ENCODE data around the gene CNTLN.
"Not testable (repeated sequence)": the region's sequence is repeated elsewhere in the genome, so short reads cannot be mapped to it uniquely, and the experiment has no call there.

CNTLN gene

GRCh38 chr9:17293685-17294084, 158.8 kb downstream of the CNTLN start:
- no peak for DNase-seq (ENCODE audit: low read depth)

- no peak for DNase-seq (ENCODE audit: low read depth)
Measured at GRCh38 chr9:17294822-17295624, 160.2 kb downstream of the CNTLN start.

GRCh38 chr9:17315341-17315740, 180.5 kb downstream of the CNTLN start:
- no peak for DNase-seq (ENCODE audit: low read depth)

- DNase-seq (ENCODE audit: low read depth), result no peak
Measured at GRCh38 chr9:17318821-17319320, 184.0 kb downstream of the CNTLN start.

- DNase-seq (ENCODE audit: low read depth), result no peak
Measured at GRCh38 chr9:17319864-17320263, 185.0 kb downstream of the CNTLN start.

- no peak for DNase-seq (ENCODE audit: low read depth)
Measured at GRCh38 chr9:17322882-17323864, 188.3 kb downstream of the CNTLN start.

GRCh38 chr9:17328331-17328730, 193.5 kb downstream of the CNTLN start:
- DNase-seq (ENCODE audit: low read depth), result no peak

GRCh38 chr9:17330097-17330496, 195.3 kb downstream of the CNTLN start:
- DNase-seq (ENCODE audit: low read depth), result no peak

GRCh38 chr9:17332115-17332514, 197.3 kb downstream of the CNTLN start:
- no peak for DNase-seq (ENCODE audit: low read depth)

GRCh38 chr9:17339156-17339555, 204.3 kb downstream of the CNTLN start:
- DNase-seq (ENCODE audit: low read depth), result no peak

- no peak for DNase-seq (ENCODE audit: low read depth)
Measured at GRCh38 chr9:17342696-17343095, 207.9 kb downstream of the CNTLN start.

GRCh38 chr9:17349831-17350230, 215.0 kb downstream of the CNTLN start:
- DNase-seq (ENCODE audit: low read depth), result no peak

GRCh38 chr9:17354006-17354405, 219.2 kb downstream of the CNTLN start:
- DNase-seq (ENCODE audit: low read depth), result not testable (repeated sequence)

GRCh38 chr9:17361378-17361777, 226.5 kb downstream of the CNTLN start:
- no peak for DNase-seq (ENCODE audit: low read depth)

GRCh38 chr9:17367035-17367434, 232.2 kb downstream of the CNTLN start:
- no peak for DNase-seq (ENCODE audit: low read depth)

- no peak for DNase-seq (ENCODE audit: low read depth)
Measured at GRCh38 chr9:17380126-17380861, 245.5 kb downstream of the CNTLN start.

- DNase-seq (ENCODE audit: low read depth), result no peak
Measured at GRCh38 chr9:17387565-17387964, 252.7 kb downstream of the CNTLN start.

- DNase-seq (ENCODE audit: low read depth), result no peak
Measured at GRCh38 chr9:17389026-17389425, 254.2 kb downstream of the CNTLN start.

- DNase-seq (ENCODE audit: low read depth), result no peak
Measured at GRCh38 chr9:17394881-17395510, 260.2 kb downstream of the CNTLN start.

GRCh38 chr9:17397166-17397728, 262.4 kb downstream of the CNTLN start:
- DNase-seq (ENCODE audit: low read depth), result not testable (repeated sequence)

- no peak for DNase-seq (ENCODE audit: low read depth)
Measured at GRCh38 chr9:17398350-17398749, 263.5 kb downstream of the CNTLN start.
